Left cardiac atrium (tissue), 4 donors: ENCODE measurements around the gene PLN. TPM values are rescaled to one million over a fixed set of nuclear protein-coding genes. Genes with fewer than 3 reads are reported as not detected.

ENCODE experiments used
- ATAC-seq, 2 donors: fragments of 200-7000 bp; cut with Tn5 transposase; one replicate each; pipeline ENCODE4 v1.9.1; 2020; ENCODE audit warnings: mild to moderate bottlenecking in 2 of 2, moderate library complexity in 2 of 2
- DNase-seq: peaks from one replicate; pipeline ENCODE4 v3.0.0-alpha.2; 2020
- intact Hi-C, 2 donors: fragments of 100-400 bp; cut with DNase I; formaldehyde crosslinking; loops; one replicate each; pipeline versions ENCODE4 v1.14.1 to v1.15.1; 2022 to 2023
- total RNA-seq, 2 donors: library from RNA; stranded (reverse); fragmentation: NEBNext Ultra II Directional; extraction: Animal tissue kit (Norgen Biotek cat#: 25700); gene quantifications; one replicate each; pipeline ENCODE4 v1.2.1, GENCODE V29; 2021
- donor health status: DM: no; HTN: yes; CAD: no.
- donor health status: DM: no; HTN: yes; CAD: no; lungs with severe emphysema.
- donor health status: DM: yes; HTN: yes; CAD: no.
- donor health status: Dilated cardiomyopathy.

PLN gene
- total RNA-seq, 2 donors from 2014 or later = 673 to 1,029 TPM

- ATAC-seq (peak; percentile 30 to 63), DNase-seq (no peak)
- intact Hi-C loops = no loop called here
Observed at GRCh38 chr6:118565311-118565960, 17.3 kb downstream of the PLN start.

DNA sequence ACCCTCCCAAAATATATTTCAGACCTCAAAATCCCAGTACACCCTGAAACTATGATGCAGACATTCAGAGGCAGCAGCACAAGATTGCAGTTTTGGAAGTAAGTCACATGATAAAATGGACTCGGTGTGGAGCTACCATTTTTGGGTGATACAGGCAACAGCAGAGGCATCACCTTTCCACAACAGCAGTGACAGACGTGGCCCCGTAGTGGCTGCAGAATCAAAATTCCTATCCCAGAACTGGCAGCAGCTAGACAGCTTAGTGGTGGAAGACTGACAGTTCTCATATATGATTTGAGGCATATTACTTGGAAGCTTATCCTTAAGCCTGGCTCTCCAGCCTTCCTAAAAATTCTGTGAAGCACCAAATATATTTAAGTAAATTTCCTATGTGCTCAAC lies 19.9 kb downstream of the PLN start:
- intact Hi-C loops = no loop called here
- DNase-seq = no peak
- peak in 1 of 2 donors; percentile 17 for ATAC-seq

- no peak for DNase-seq
- ATAC-seq = no peak
- intact Hi-C loops = no loop called here
Observed at GRCh38 chr6:118569498-118569897, 21.4 kb downstream of the PLN start.

GRCh38 chr6:118571121-118571520 lies 23.0 kb downstream of the PLN start:
- no peak for DNase-seq
- ATAC-seq = no peak
- intact Hi-C loops = no loop called here

DNA sequence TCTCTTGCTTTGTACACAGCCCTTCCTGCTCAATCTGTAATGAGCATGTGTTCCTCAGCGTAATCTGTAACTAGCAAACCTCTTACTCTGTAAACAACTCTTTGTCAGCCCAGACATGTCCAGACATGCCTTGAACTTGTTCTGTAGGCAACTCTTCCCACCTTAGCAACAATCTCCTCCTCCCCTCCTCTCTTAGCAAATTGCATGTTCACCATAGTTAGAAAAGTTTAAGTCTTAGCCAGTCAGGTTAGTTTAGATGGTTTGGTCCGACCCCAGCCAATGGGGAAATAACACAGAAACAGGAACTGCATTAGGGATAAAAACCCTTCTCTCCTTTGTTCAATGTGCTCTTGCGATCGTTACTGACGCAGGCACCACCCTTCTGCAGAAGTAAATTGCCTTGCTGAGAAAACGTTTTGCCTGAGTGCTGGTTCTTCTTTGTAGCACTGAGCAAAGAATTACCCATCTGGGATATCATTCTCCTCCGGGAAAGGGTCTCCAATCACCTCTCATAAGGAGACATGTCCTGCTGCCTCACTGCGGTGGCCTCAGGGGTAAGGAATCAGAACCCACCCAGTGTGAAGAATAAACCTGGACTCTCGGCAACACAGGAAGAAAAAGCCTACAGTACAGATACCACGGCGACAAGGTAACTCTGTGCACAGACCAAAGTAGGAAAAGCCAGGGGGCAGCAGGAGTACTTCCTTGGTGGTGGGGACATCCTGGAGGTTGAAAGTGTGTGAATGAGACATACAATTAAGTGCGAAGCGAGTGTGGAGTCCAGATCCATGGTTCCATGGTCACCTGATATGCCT lies 26.2 kb downstream of the PLN start:
- ATAC-seq (no peak), DNase-seq (no peak)
- intact Hi-C loops = no loop called here

- intact Hi-C loops = no loop called here
- no peak for DNase-seq
- no peak for ATAC-seq
Observed at GRCh38 chr6:118577972-118578371, 29.9 kb downstream of the PLN start.

DNA sequence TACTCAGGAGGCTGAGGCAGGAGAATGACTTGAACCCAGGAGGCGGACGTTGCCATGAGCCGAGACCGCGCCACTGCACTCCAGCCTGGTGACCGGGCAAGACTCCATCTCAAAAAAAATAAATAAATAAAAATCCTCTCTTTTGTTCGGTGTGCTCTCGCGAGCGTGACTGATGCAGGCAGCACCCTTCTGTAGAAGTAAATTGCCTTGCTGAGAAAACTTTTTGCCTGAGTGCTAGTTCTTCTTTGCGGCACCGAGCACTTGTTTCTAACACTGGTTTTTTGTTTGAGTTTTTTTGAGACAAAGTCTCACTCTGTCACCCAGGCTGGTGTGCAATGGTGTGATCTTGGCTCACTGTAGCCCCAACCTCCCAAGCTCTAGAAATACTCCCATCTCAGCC lies 30.5 kb downstream of the PLN start:
- ATAC-seq = no peak
- DNase-seq = no peak
- intact Hi-C loops = no loop called here

GRCh38 chr6:118579786-118580185 lies 31.7 kb downstream of the PLN start:
- intact Hi-C loops = loop anchor here (1.0 to 10.0 kb wide), 4 partner anchors 38 to 296 kb away; no protein-coding TSS in a partner anchor
- ATAC-seq = no peak
- DNase-seq = no peak

- intact Hi-C loops = loop anchor here (1.0 to 10.0 kb wide), 4 partner anchors 36 to 298 kb away; no protein-coding TSS in a partner anchor
- ATAC-seq (peak; percentile 88 to 93), DNase-seq (peak; percentile 30)
Observed at GRCh38 chr6:118580585-118581419, 32.7 kb downstream of the PLN start.

GRCh38 chr6:118581489-118581959 lies 33.4 kb downstream of the PLN start:
- DNase-seq = no peak
- intact Hi-C loops = loop anchor here (5.0 to 10.0 kb wide), 3 partner anchors 36 to 297 kb away; no protein-coding TSS in a partner anchor
- ATAC-seq = peak; percentile 13 to 61

- ATAC-seq (no peak), DNase-seq (no peak)
- intact Hi-C loops = loop anchor here (5.0 to 10.0 kb wide), 3 partner anchors 32 to 300 kb away; no protein-coding TSS in a partner anchor
Observed at GRCh38 chr6:118584911-118585310, 36.8 kb downstream of the PLN start.

DNA sequence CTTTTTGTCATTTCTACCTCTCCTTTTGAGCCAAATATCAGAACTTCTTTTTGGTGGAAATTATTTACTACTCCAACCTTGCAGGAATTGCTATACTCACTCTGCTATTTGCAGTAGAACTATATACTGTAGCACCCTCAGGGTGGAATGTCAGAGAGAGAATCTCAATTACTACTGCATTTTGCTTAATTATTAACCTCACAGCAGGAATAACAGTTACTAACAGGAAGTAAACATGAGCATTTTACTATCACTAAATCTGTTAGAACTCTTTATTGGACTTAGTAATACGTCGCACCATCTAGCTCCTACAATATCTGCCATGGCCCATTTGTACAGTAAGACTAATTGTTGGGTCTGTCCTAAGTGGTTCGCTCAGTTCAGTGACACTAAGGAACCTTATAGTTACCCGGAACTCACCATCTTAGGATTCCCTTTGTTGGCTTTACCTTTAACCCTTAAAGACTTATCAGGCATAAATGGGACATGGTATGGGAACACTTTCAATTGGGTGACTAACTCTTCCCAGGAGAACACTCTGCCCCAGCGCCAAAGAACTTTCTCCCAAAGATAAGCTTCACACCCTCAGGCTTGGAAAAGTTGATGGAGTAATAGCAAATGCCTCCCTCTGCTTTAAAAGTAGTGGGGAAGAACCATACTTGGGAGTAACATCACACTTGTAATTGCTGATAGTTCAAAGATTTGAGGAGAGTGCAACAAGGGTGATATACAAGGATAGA lies 38.8 kb downstream of the PLN start:
- intact Hi-C loops = loop anchor here (10.0 kb wide), 2 partner anchors 188 to 302 kb away; no protein-coding TSS in a partner anchor
- DNase-seq = no peak
- peak; percentile 19 to 43 for ATAC-seq

GRCh38 chr6:118588626-118589025 lies 40.5 kb downstream of the PLN start:
- DNase-seq (no peak), ATAC-seq (no peak)
- intact Hi-C loops = loop anchor here (10.0 kb wide), 2 partner anchors 186 to 304 kb away; no protein-coding TSS in a partner anchor

- no peak for DNase-seq
- no peak for ATAC-seq
- intact Hi-C loops = loop anchor here (10.0 kb wide), 2 partner anchors 186 to 304 kb away; no protein-coding TSS in a partner anchor
Observed at GRCh38 chr6:118589186-118589585, 41.1 kb downstream of the PLN start.

DNA sequence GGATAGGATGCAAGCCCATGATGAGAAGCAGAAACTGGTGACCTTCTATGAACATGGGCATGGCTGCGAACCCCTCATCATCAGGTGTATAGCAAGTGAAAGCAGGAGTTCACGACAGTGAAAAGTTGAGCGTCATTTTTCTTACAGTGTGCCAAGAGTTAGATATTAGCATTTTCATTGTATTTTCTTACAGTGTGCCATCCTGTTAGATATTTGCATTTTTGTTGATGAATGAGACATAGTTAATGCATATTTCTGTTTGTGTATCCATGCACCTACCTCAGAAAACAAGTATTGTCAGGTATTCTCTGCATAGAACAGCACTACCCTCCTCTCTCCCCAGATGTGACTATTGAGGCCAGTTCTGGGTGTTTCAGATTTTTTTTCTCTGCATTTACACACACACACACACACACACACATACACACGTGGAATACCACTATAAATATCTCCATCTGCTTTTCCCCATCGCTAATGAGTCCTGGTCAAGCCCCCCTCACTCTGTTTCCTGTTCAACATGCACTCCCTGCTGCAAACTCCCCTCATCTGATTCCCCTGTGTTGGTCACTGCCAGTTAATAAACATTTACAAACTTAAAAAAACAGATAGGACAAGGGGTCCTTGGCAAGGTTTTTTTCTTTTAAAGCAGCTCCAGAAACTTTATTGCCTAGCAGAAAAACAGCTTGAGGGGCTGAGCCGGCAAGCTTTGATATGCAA lies 41.7 kb downstream of the PLN start:
- no peak for ATAC-seq
- no peak for DNase-seq
- intact Hi-C loops = loop anchor here (10.0 kb wide), 2 partner anchors 185 to 305 kb away; no protein-coding TSS in a partner anchor

- no peak for ATAC-seq
- no peak for DNase-seq
- intact Hi-C loops = no loop called here
Observed at GRCh38 chr6:118591897-118592296, 43.8 kb downstream of the PLN start.

- DNase-seq (no peak), ATAC-seq (no peak)
- intact Hi-C loops = no loop called here
Observed at GRCh38 chr6:118594877-118595276, 46.8 kb downstream of the PLN start.
